K562 (cell line): Measurements from ENCODE around the gene CFD. TPM values are rescaled to one million over a fixed set of nuclear protein-coding genes. Genes with fewer than 3 reads are reported as not detected.

ENCODE experiments used
- ARID1B ChIP-seq: fragments of 450-650 bp; IDR thresholded peaks from 2 replicates; pipeline ENCODE4 v1.6.1; 2016; ENCODE audit warnings: antibody characterized with exemption, mild to moderate bottlenecking, inconsistent platforms
- ARID3B ChIP-seq: fragments of 250-450 bp; sonication (Bioruptor Pico); IDR thresholded peaks from 2 replicates; pipeline ENCODE4 v1.4.0; 2020; ENCODE audit warnings: borderline replicate concordance
- BRD4 ChIP-seq: fragments of 200-600 bp; sonication (generic); IDR thresholded peaks from 2 replicates; pipeline ENCODE4 v1.6.1; 2017; ENCODE audit warnings: inconsistent platforms
- CEBPB ChIP-seq: fragments of 450-650 bp; IDR thresholded peaks from 2 replicates; pipeline ENCODE4 v1.6.1; 2016; ENCODE audit warnings: missing genetic modification characterization, missing compliant biosample characterization
- CTBP1 ChIP-seq: fragments of 450-650 bp; IDR thresholded peaks from 2 replicates; pipeline ENCODE4 v1.6.1; 2016; ENCODE audit warnings: borderline replicate concordance
- E4F1 ChIP-seq: fragments of 250-450 bp; sonication (Bioruptor Pico); IDR thresholded peaks from 2 replicates; pipeline ENCODE4 v1.5.0; 2021; ENCODE audit warnings: mild to moderate bottlenecking, borderline replicate concordance
- NEUROD1 ChIP-seq: fragments of 150-350 bp; IDR thresholded peaks from 2 replicates; pipeline ENCODE4 v1.6.1; 2014; ENCODE audit warnings: borderline replicate concordance, low read length, low read depth; ENCODE audit not compliant: partially characterized antibody
- PKNOX1 ChIP-seq: fragments of 450-650 bp; IDR thresholded peaks from 2 replicates; pipeline ENCODE4 v1.6.1; 2016
- RBBP5 ChIP-seq: fragments of 200-600 bp; sonication (generic); IDR thresholded peaks from 2 replicates; pipeline ENCODE4 v1.6.1; 2012; ENCODE audit warnings: borderline replicate concordance, mild to moderate bottlenecking, low read length, control low read depth, inconsistent platforms; ENCODE audit not compliant: insufficient read depth, poor library complexity, severe bottlenecking
- TAL1 ChIP-seq: fragments of 450-650 bp; IDR thresholded peaks from 2 replicates; pipeline ENCODE4 v1.6.1; 2016; ENCODE audit warnings: mild to moderate bottlenecking
- TEAD4 ChIP-seq, 2 experiments: sonication (generic) in 1 of 2; formaldehyde crosslinking in 1 of 2; IDR thresholded peaks; 2 replicates each; pipeline versions ENCODE4 v1.6.1 to v1.8.0; 2012 to 2022; ENCODE audit warnings: borderline replicate concordance in 1 of 2, inconsistent platforms in 1 of 2, low read length in 1 of 2, mild to moderate bottlenecking in 1 of 2, missing genetic modification reagents in 1 of 2
- TSHZ1 ChIP-seq: fragments of 250-450 bp; sonication (Bioruptor Pico); IDR thresholded peaks from 2 replicates; pipeline ENCODE4 v1.4.0; 2020; ENCODE audit warnings: mild to moderate bottlenecking, moderate library complexity
- ZBTB17 ChIP-seq: fragments of 450-650 bp; formaldehyde crosslinking; IDR thresholded peaks from 2 replicates; pipeline ENCODE4 v1.4.0; 2020; ENCODE audit warnings: mild to moderate bottlenecking
- ZBTB9 ChIP-seq: fragments of 450-650 bp; formaldehyde crosslinking; IDR thresholded peaks from 2 replicates; pipeline ENCODE4 v1.4.0; 2020; ENCODE audit warnings: mild to moderate bottlenecking, moderate library complexity
- ZNF274 ChIP-seq: IDR thresholded peaks from 2 replicates; pipeline ENCODE4 v1.6.1; 2011; ENCODE audit warnings: low read depth, mild to moderate bottlenecking, low read length, moderate library complexity, borderline replicate concordance
- polyA plus RNA-seq, 8 experiments: library from polyadenylated mRNA; depleted of rRNA in 4 of 8; stranded (reverse) in 5 of 8; unstranded in 3 of 8; fragments of >200 nt; fragmentation: Nextera tagmentation in 2 of 8; fragmentation: Illumina TruSeq in 1 of 8; extraction: Ambion mirVana in 2 of 8; extraction: Trizol in 1 of 8; gene quantifications; 2 replicates each; pipeline versions ENCODE4 v1.2.1 to v1.2.3, GENCODE V29; 2011 to 2014; ENCODE audit warnings: inconsistent platforms in 1 of 8, missing spikeins in 1 of 8
- total RNA-seq, 7 experiments: library from RNA; depleted of rRNA in 6 of 7; stranded (reverse); fragments of >200 nt in 6 of 7; fragmentation: Illumina TruSeq in 2 of 7; extraction: Trizol in 2 of 7; gene quantifications; 2 replicates each; pipeline versions ENCODE4 v1.2.1 to v1.2.3, GENCODE V29; 2011 to 2021; ENCODE audit warnings: low replicate concordance in 1 of 7

The CFD gene
- total and polyA plus RNA-seq, 9 of the 15 experiments (the other 6 are each of a cell fraction or from before 2014, with no cell fraction given) = 0.52 to 59.4 (median 7.6) TPM

- TF ChIP-seq PKNOX1 (0 out of 2 replicates have a peak, but pooled peaks have one; percentile 6), RBBP5 (peak; percentile 41), E4F1 (no peak), ZBTB17 (CRISPR knock-in tag) (peak; percentile 78; the same call in 1 of the 2 replicates), TAL1 (no peak), TEAD4 (IDR thresholded peaks at IDR 0.05; ENCODE audit: low read length) (peak; percentile 56; the same call in 1 of the 2 replicates), TEAD4 (CRISPR knock-in tag; IDR thresholded peaks at IDR 0.05; ENCODE audit: borderline replicate concordance) (no peak), ZNF274 (no peak), TSHZ1 (CRISPR knock-in tag) (no peak), BRD4 (0 out of 2 replicates have a peak, but pooled peaks have one; percentile 68), CTBP1 (peak; percentile 73), NEUROD1 (peak; percentile 28), ARID1B (peak; percentile 74), ARID3B (CRISPR knock-in tag) (0 out of 2 replicates have a peak, but pooled peaks have one; percentile 5), ZBTB9 (CRISPR knock-in tag) (peak; percentile 57; the same call in 1 of the 2 replicates), CEBPB (peak; percentile 95)
These were observed 35.8 kb upstream of the CFD start (continued) for GRCh38 chr19:823565-824121.
